HEK293T (cell line): Measurements from ENCODE around the gene ZC3H4.
"Not testable (repeated sequence)": the region's sequence is repeated elsewhere in the genome, so short reads cannot be mapped to it uniquely, and the experiment has no call there.

Experiments
- CTCF ChIA-PET: fragments of 350-600 bp; formaldehyde crosslinking; extraction: SDS; loops from one replicate; lab custom pipeline; 2021; ENCODE audit warnings: antibody characterized with exemption, inconsistent platforms; lab: Yijun Ruan, JAX
- POLR2A ChIA-PET: fragments of 350-600 bp; formaldehyde crosslinking; extraction: SDS; loops from one replicate; lab custom pipeline; 2020; ENCODE audit warnings: antibody characterized with exemption, inconsistent platforms; lab: Yijun Ruan, JAX
- DNase-seq: peaks from one replicate; pipeline ENCODE4 v3.0.0; 2012; ENCODE audit warnings: mixed read lengths; ENCODE audit errors: extremely low spot score
- ARNT ChIP-seq: fragments of 450-650 bp; IDR thresholded peaks from 2 replicates; pipeline ENCODE4 v1.6.1; 2017; ENCODE audit warnings: mild to moderate bottlenecking
- BHLHE40 ChIP-seq: fragments of 450-650 bp; IDR thresholded peaks from 2 replicates; pipeline ENCODE4 v1.6.1; 2016; ENCODE audit warnings: mild to moderate bottlenecking, moderate library complexity, borderline replicate concordance
- CTBP1 ChIP-seq: fragments of 450-650 bp; IDR thresholded peaks from 2 replicates; pipeline ENCODE4 v1.6.1; 2016; ENCODE audit warnings: borderline replicate concordance
- ELF4 ChIP-seq: fragments of 450-650 bp; IDR thresholded peaks from 2 replicates; pipeline ENCODE4 v1.6.1; 2017; ENCODE audit warnings: antibody characterized with exemption
- FOXA1 ChIP-seq: fragments of 450-650 bp; IDR thresholded peaks from 2 replicates; pipeline ENCODE4 v1.6.1; 2016; ENCODE audit warnings: mild to moderate bottlenecking
- FOXK2 ChIP-seq: fragments of 450-650 bp; IDR thresholded peaks from 2 replicates; pipeline ENCODE4 v1.6.1; 2016; ENCODE audit warnings: mild to moderate bottlenecking
- FOXM1 ChIP-seq: fragments of 450-650 bp; IDR thresholded peaks from 2 replicates; pipeline ENCODE4 v1.6.1; 2017; ENCODE audit warnings: mild to moderate bottlenecking, borderline replicate concordance
- HDGF ChIP-seq: fragments of 450-650 bp; IDR thresholded peaks from 2 replicates; pipeline ENCODE4 v1.6.1; 2017; ENCODE audit warnings: antibody characterized with exemption, borderline replicate concordance
- L3MBTL2 ChIP-seq: fragments of 450-650 bp; conservative IDR thresholded peaks from 2 replicates; pipeline ENCODE4 v1.6.1; 2016; ENCODE audit warnings: mild to moderate bottlenecking
- LEF1 ChIP-seq: fragments of 450-650 bp; IDR thresholded peaks from 2 replicates; pipeline ENCODE4 v1.6.1; 2017; ENCODE audit warnings: mild to moderate bottlenecking, borderline replicate concordance
- NFRKB ChIP-seq: fragments of 450-650 bp; IDR thresholded peaks from 2 replicates; pipeline ENCODE4 v1.6.1; 2016; ENCODE audit warnings: mild to moderate bottlenecking, moderate library complexity
- SP1 ChIP-seq: fragments of 450-650 bp; IDR thresholded peaks from 2 replicates; pipeline ENCODE4 v1.6.1; 2017
- SUZ12 ChIP-seq: fragments of 450-650 bp; IDR thresholded peaks from 2 replicates; pipeline ENCODE4 v1.6.1; 2016; ENCODE audit warnings: mild to moderate bottlenecking
- TARDBP ChIP-seq: fragments of 450-650 bp; IDR thresholded peaks from 2 replicates; pipeline ENCODE4 v1.6.1; 2016
- ZNF384 ChIP-seq: fragments of 450-650 bp; IDR thresholded peaks from 2 replicates; pipeline ENCODE4 v1.6.1; 2016
- TF ChIP-seq, protein P1 (sequence below): fragments of 450-650 bp; IDR thresholded peaks from 2 replicates; pipeline ENCODE4 v1.6.1; 2016

The ZC3H4 gene

GRCh38 chr19:47093254-47093653, 20.3 kb downstream of the ZC3H4 start:
- DNase-seq, result no peak
- TF ChIP-seq HDGF (no peak), SUZ12 (no peak), L3MBTL2 (no peak), FOXM1 (no peak), FOXA1 (no peak), ELF4 (no peak), SP1 (no peak), ZNF384 (no peak), TARDBP (no peak), LEF1 (no peak)
- TF ChIP-seq, protein P1, sequence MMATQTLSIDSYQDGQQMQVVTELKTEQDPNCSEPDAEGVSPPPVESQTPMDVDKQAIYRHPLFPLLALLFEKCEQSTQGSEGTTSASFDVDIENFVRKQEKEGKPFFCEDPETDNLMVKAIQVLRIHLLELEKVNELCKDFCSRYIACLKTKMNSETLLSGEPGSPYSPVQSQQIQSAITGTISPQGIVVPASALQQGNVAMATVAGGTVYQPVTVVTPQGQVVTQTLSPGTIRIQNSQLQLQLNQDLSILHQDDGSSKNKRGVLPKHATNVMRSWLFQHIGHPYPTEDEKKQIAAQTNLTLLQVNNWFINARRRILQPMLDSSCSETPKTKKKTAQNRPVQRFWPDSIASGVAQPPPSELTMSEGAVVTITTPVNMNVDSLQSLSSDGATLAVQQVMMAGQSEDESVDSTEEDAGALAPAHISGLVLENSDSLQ, result no peak
- POLR2A ChIA-PET, result interaction anchor here (1.1 to 3.6 kb wide), 2 partner anchors 19 to 20 kb away, joined by 3 to 12 read pairs; partner anchors contain the start of gene ZC3H4
- CTCF ChIA-PET, result interaction anchor here (1.1 kb wide), 1 partner anchor 14 kb away, joined by 5 read pairs; no protein-coding TSS in a partner anchor

GRCh38 chr19:47089767-47090350, 23.7 kb downstream of the ZC3H4 start:
- CTCF ChIA-PET, result no interaction called here
- POLR2A ChIA-PET, result no interaction called here

DNA sequence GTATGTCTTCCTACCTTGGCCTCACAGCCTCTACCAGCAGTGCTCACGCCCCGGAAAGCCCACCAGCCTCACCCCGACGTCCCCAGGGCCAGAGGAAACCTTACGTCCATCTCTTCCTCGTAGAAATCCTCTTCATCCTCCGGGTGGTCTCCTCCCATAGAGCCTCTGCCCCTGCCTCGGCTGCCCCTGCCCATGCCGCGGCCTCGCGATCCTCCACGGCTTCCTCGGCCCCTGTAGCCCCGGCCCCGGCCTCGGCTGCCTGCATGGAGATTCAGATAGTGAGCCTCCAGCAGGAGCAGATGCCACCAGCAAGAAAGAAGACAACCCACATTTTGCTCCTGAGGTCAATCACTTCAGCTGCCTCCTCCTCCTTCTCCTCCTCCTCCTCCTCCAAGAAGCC, 27.3 kb downstream of the ZC3H4 start:
- CTCF ChIA-PET, result no interaction called here
- POLR2A ChIA-PET, result no interaction called here
- TF ChIP-seq SP1 (no peak), L3MBTL2 (no peak), FOXA1 (no peak), ELF4 (no peak)
- no peak for DNase-seq

More at GRCh38 chr19:47089767-47090350, 23.7 kb downstream of the ZC3H4 start:
- no peak for DNase-seq
- no peak for TF ChIP-seq SUZ12
- TF ChIP-seq FOXA1, result no peak
- no peak for TF ChIP-seq FOXM1
- no peak for TF ChIP-seq CTBP1
- no peak for TF ChIP-seq L3MBTL2

DNA sequence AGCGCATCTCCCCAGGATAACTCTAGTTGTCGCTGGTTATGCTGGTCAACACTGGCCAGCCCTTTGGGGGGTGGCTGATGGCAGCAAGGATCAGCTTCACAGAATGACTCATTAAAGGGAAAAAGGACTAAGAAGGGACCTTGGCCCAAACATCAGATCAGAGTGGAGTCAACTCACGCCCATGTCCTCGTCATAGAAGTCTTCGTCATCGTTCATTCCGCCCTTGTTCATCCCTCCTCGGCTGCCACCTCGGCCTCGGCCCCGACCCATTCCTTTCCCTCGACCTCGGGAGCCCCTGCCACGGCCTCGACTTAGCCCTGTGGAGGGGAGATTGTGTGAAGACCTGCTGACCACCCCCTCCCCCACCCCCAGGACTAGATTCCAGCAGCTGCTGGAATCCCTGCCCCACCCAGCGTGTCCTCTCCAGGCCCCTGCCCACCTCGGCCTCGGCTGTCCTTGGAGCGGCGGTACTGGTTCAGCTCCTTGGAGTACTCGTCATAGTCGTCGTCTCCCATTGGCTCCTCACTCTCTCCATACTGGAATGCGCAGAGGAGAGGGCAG, 28.6 kb downstream of the ZC3H4 start:
- DNase-seq, result no peak
- CTCF ChIA-PET, result no interaction called here
- TF ChIP-seq FOXM1 (no peak), ELF4 (no peak), NFRKB (no peak), L3MBTL2 (no peak), SP1 (no peak), LEF1 (no peak), FOXK2 (no peak), TARDBP (no peak), FOXA1 (no peak), HDGF (no peak), SUZ12 (no peak), CTBP1 (no peak), ARNT (no peak), BHLHE40 (no peak), ZNF384 (no peak)
- TF ChIP-seq, protein P1, result no peak
- POLR2A ChIA-PET, result interaction anchor here (1.0 kb wide), 1 partner anchor 28 kb away, joined by 4 read pairs; the partner anchor contains the start of gene ZC3H4

DNA sequence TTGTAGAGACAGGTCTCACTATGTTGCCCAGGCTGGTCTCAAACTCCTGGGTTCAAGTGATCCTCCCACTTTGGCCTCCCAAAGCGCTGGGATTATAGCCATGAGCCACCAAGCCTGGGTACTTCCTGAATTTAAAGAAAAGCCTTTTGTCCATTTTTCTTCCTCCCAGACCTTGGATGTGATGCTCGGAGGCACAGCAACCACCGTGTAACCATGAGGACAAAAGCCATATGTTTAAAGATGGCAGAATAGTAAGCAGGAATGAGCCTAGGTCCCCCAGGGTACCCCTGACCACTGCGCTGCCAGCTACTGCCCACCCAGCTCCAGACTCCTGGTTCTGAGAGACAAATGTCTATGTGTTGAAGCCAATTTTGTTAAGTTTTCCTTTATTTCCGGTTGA, 31.1 kb downstream of the ZC3H4 start:
- POLR2A ChIA-PET, result interaction anchor here (0.6 kb wide), 1 partner anchor 31 kb away, joined by 3 read pairs; the partner anchor contains the start of gene ZC3H4
- TF ChIP-seq SUZ12, result no peak
- TF ChIP-seq, protein P1, result no peak
- TF ChIP-seq ELF4, result no peak
- no peak for TF ChIP-seq ARNT
- no peak for TF ChIP-seq SP1
- no peak for TF ChIP-seq ZNF384
- no peak for TF ChIP-seq L3MBTL2
- no peak for TF ChIP-seq LEF1
- no peak for TF ChIP-seq FOXM1
- TF ChIP-seq HDGF, result no peak
- TF ChIP-seq FOXA1, result no peak
- no peak for TF ChIP-seq NFRKB
- no peak for TF ChIP-seq CTBP1
- no peak for TF ChIP-seq BHLHE40
- TF ChIP-seq TARDBP, result no peak
- TF ChIP-seq FOXK2, result no peak
- CTCF ChIA-PET, result interaction anchor here (1.1 kb wide), 1 partner anchor 42 kb away, joined by 5 read pairs; no protein-coding TSS in a partner anchor
- DNase-seq, result no peak

- ChIA-PET CTCF (interaction anchor here (0.8 to 1.2 kb wide), 4 partner anchors 19 to 50 kb away, joined by 3 to 5 read pairs (median 3); partner anchors contain the start of gene SAE1), POLR2A (interaction anchor here (1.7 to 3.2 kb wide), 2 partner anchors 32 to 46 kb away, joined by 3 to 26 read pairs; partner anchors contain the start of gene ZC3H4)
- DNase-seq, result no peak
- TF ChIP-seq BHLHE40, result no peak
- TF ChIP-seq NFRKB, result no peak
- no peak for TF ChIP-seq SP1
- no peak for TF ChIP-seq ZNF384
- no peak for TF ChIP-seq HDGF
- no peak for TF ChIP-seq FOXK2
- TF ChIP-seq ELF4, result no peak
Measured at GRCh38 chr19:47081095-47081494, 32.5 kb downstream of the ZC3H4 start.

- DNase-seq, POLR2A ChIA-PET: not testable (repeated sequence)
- CTCF ChIA-PET, result interaction anchor here (0.6 to 1.4 kb wide), 2 partner anchors 15 to 166 kb away, joined by 5 read pairs; no protein-coding TSS in a partner anchor
Measured at GRCh38 chr19:47078351-47078750, 35.2 kb downstream of the ZC3H4 start.
